GM12878 (cell line): ENCODE measurements around the gene SNRPA1. TPM values are rescaled to one million over a fixed set of nuclear protein-coding genes. Genes with fewer than 3 reads are reported as not detected.

Source experiments
- ATAC-seq: fragments of 200-7000 bp; cut with Tn5 transposase; 3 replicates; pipeline ENCODE4 v1.9.1; 2020; ENCODE audit warnings: mild to moderate bottlenecking, moderate library complexity
- BruUV-seq: library from RNA; stranded (reverse); fragments of 400-500 nt; replicated peaks from 2 replicates; lab custom pipeline; 2021; lab: Mats Ljungman, UMichigan
- CTCF ChIA-PET: fragments of 300-600 bp; sonication (Branson Sonifier 250); formaldehyde crosslinking; extraction: SDS; loops from one replicate; lab custom pipeline; 2021; ENCODE audit warnings: inconsistent platforms; lab: Yijun Ruan, JAX
- POLR2A ChIA-PET: fragments of 350-600 bp; formaldehyde crosslinking; extraction: SDS; loops from one replicate; lab custom pipeline; 2021; ENCODE audit warnings: inconsistent platforms; lab: Charles Lee
- RAD21 ChIA-PET: fragments of 300-600 bp; sonication (Branson Sonifier 250); formaldehyde crosslinking; loops from one replicate; lab custom pipeline; 2023; ENCODE audit warnings: antibody characterized with exemption; ENCODE audit not compliant: unreplicated experiment; lab: Charles Lee
- SMC1A ChIA-PET: fragments of 300-600 bp; sonication (Branson Sonifier 250); formaldehyde crosslinking; loops from one replicate; lab custom pipeline; 2023; ENCODE audit not compliant: unreplicated experiment, uncharacterized antibody; lab: Charles Lee
- DNase-seq: peaks from one replicate; pipeline ENCODE4 v3.0.0-alpha.2; 2011; ENCODE audit warnings: low read depth, low spot score
- FAIRE-seq: peaks from 3 replicates; lab custom pipeline; 2011; peaks lifted over from hg19 to GRCh38; lab: Jason Lieb, UNC
- H2AFZ ChIP-seq: 2 replicates; pipeline ENCODE4 v1.6.0; 2011; ENCODE audit warnings: low read depth, low read length, control low read depth; ENCODE audit not compliant: control insufficient read depth
- H3K27ac ChIP-seq: 2 replicates; pipeline ENCODE4 v1.5.1; 2011; ENCODE audit warnings: control low read depth; ENCODE audit not compliant: control insufficient read depth, insufficient read depth
- H3K27me3 ChIP-seq, 2 experiments: replicated peaks in 1 of 2; 2 replicates each; pipeline versions ENCODE4 v1.6.0 to v1.6.1; 2011; ENCODE audit warnings: low read length in 1 of 2; ENCODE audit not compliant: control insufficient read depth in 2 of 2, insufficient read depth in 2 of 2
- H3K36me3 ChIP-seq, 2 experiments: 2 replicates each; pipeline ENCODE4 v1.5.1; 2011; ENCODE audit warnings: low read length in 1 of 2; ENCODE audit not compliant: control insufficient read depth in 2 of 2, insufficient read depth in 2 of 2
- H3K4me1 ChIP-seq: 2 replicates; pipeline ENCODE4 v1.6.1; 2011; ENCODE audit warnings: mild to moderate bottlenecking, low read length, moderate library complexity, mixed read lengths; ENCODE audit not compliant: control insufficient read depth, insufficient read depth
- H3K4me2 ChIP-seq: 2 replicates; pipeline ENCODE4 v1.6.0; 2011; ENCODE audit warnings: control low read depth; ENCODE audit not compliant: control insufficient read depth, insufficient read depth
- H3K4me3 ChIP-seq: fragments of 200-600 bp; sonication (generic); 2 replicates; pipeline ENCODE4 v1.5.1; 2016
- H3K79me2 ChIP-seq: 2 replicates; pipeline ENCODE4 v1.6.0; 2011; ENCODE audit warnings: low read length; ENCODE audit not compliant: control insufficient read depth, insufficient read depth
- H3K9ac ChIP-seq: 2 replicates; pipeline ENCODE4 v1.8.0; 2011; ENCODE audit warnings: low read length, control low read depth, mixed read lengths; ENCODE audit not compliant: control insufficient read depth, insufficient read depth
- H3K9me3 ChIP-seq: replicated peaks from 3 replicates; pipeline ENCODE4 v1.5.1; 2011; ENCODE audit warnings: mild to moderate bottlenecking, low read length; ENCODE audit not compliant: control insufficient read depth, insufficient read depth
- H4K20me1 ChIP-seq: 2 replicates; pipeline ENCODE4 v1.6.0; 2011; ENCODE audit not compliant: control insufficient read depth, insufficient read depth
- E2F8 ChIP-seq: fragments of 450-650 bp; IDR thresholded peaks from 2 replicates; pipeline ENCODE4 v1.6.1; 2018; ENCODE audit warnings: mild to moderate bottlenecking, low read depth, moderate library complexity; ENCODE audit not compliant: partially characterized antibody
- IKZF1 ChIP-seq: fragments of 450-650 bp; conservative IDR thresholded peaks from 2 replicates; pipeline ENCODE4 v1.6.1; 2017; ENCODE audit warnings: antibody characterized with exemption, mild to moderate bottlenecking
- IKZF2 ChIP-seq, 2 experiments: fragments of 450-650 bp; IDR thresholded peaks; 2 replicates each; pipeline ENCODE4 v1.6.1; 2017; ENCODE audit warnings: mild to moderate bottlenecking in 2 of 2, moderate library complexity in 2 of 2
- POLR2AphosphoS5 ChIP-seq: IDR thresholded peaks from 2 replicates; pipeline ENCODE4 v1.6.1; 2011; ENCODE audit warnings: mild to moderate bottlenecking, low read length, inconsistent platforms
- POU2F2 ChIP-seq: IDR thresholded peaks from 3 replicates; pipeline ENCODE4 v1.6.1; 2011; ENCODE audit warnings: low read depth, mild to moderate bottlenecking, low read length, borderline replicate concordance
- RELA ChIP-seq: fragments of 450-650 bp; IDR thresholded peaks from 2 replicates; pipeline ENCODE4 v1.8.0; 2014; ENCODE audit warnings: borderline replicate concordance; ENCODE audit not compliant: partially characterized antibody
- SKIL ChIP-seq: fragments of 450-650 bp; IDR thresholded peaks from 2 replicates; pipeline ENCODE4 v1.6.1; 2017; ENCODE audit warnings: mild to moderate bottlenecking, low read depth, inconsistent platforms; ENCODE audit not compliant: poor library complexity, severe bottlenecking
- ZBED1 ChIP-seq: IDR thresholded peaks from 2 replicates; pipeline ENCODE4 v1.6.1; 2016; ENCODE audit warnings: borderline replicate concordance
- WGBS: methylation state at CpG from one replicate; pipeline ENCODE4 v1.1.6; 2016; ENCODE audit warnings: low lambda C conversion rate; ENCODE audit not compliant: insufficient replicate concordance, insufficient coverage; ENCODE audit errors: missing lambda C conversion rate; 5-methylcytosine and 5-hydroxymethylcytosine counted together
- in situ Hi-C: fragments of 300-500 bp; cut with MboI; formaldehyde crosslinking; loops from 9 replicates; pipeline ENCODE4 v1.14.3; 2018; ENCODE audit warnings: mixed read lengths
- intact Hi-C: fragments of 100-400 bp; cut with micrococcal nuclease; formaldehyde crosslinking; loops from one replicate; pipeline ENCODE4 v1.14.2; 2022; ENCODE audit not compliant: unreplicated experiment
- polyA plus RNA-seq, 11 experiments: library from polyadenylated mRNA; depleted of rRNA in 4 of 11; unstranded in 6 of 11; stranded (reverse) in 5 of 11; fragments of >200 nt; fragmentation: Nextera tagmentation in 4 of 11; fragmentation: Illumina TruSeq in 1 of 11; extraction: Ambion mirVana in 4 of 11; extraction: Trizol in 1 of 11; gene quantifications; 1 replicate in 1 of 11; 2 replicates in 10 of 11; pipeline versions ENCODE4 v1.2.1 to v1.2.3, GENCODE V29; 2011 to 2016; ENCODE audit warnings: inconsistent platforms in 2 of 11, missing spikeins in 2 of 11, low read depth in 1 of 11
- total RNA-seq, 4 experiments: library from RNA; depleted of rRNA in 3 of 4; stranded (reverse); fragments of >200 nt in 3 of 4; fragmentation: Illumina TruSeq in 1 of 4; extraction: Trizol in 1 of 4; gene quantifications; 2 replicates each; pipeline versions ENCODE4 v1.2.1 to v1.2.3, GENCODE V29; 2013 to 2021

SNRPA1 gene
- total and polyA plus RNA-seq, 10 of the 15 experiments (the other 5 are each of a cell fraction or from before 2014, with no cell fraction given): 59.9 to 267 (median 161) TPM

- ChIA-PET RAD21 (no interaction called here), POLR2A (no interaction called here), CTCF (interaction anchor here (0.8 kb wide), 1 partner anchor 314 kb away, joined by 3 read pairs; no protein-coding TSS in a partner anchor), SMC1A (no interaction called here)
- Histone ChIP-seq H4K20me1 (no peaks in the 10 kb centered on the region), H3K79me2 (no peaks in the 10 kb centered on the region), H3K4me1 (no peaks in the 10 kb centered on the region), H3K36me3 (no peaks in the 10 kb centered on the region), H3K4me3 (no peak overlapping the region), H3K4me2 (no peak overlapping the region), H3K9me3 (no peaks in the 10 kb centered on the region), H3K9ac (no peak overlapping the region), H2AFZ (no peak overlapping the region), H3K27me3 (peaks cover 0 to 5% of the 10 kb centered on the region in 2 experiments), H3K27ac (no peak overlapping the region)
- DNase-seq (no peak), FAIRE-seq (no peak), ATAC-seq (no peak)
- BruUV-seq: no TSS peak
- WGBS: 34% methylated on average over 8 of the region's 8 CpGs
- no peak for TF ChIP-seq IKZF1
- in situ Hi-C loops: no loop called here
- intact Hi-C loops: no loop called here
Measured at GRCh38 chr15:101326026-101326315, 30.9 kb upstream of the SNRPA1 start.

- intact Hi-C loops: no loop called here
- no peak for ATAC-seq
- TF ChIP-seq SKIL (no peak), ZBED1 (no peak), IKZF2 (IDR thresholded peaks at IDR 0.05) (no peak), POLR2AphosphoS5 (no peak), E2F8 (no peak), POU2F2 (no peak), RELA (no peak)
Measured at GRCh38 chr15:101325263-101326025, 30.4 kb upstream of the SNRPA1 start.

More at GRCh38 chr15:101325263-101326025, 30.4 kb upstream of the SNRPA1 start:
- no peaks in the 10 kb centered on the region for H3K79me2 ChIP-seq
- in situ Hi-C loops: no loop called here
- POLR2A ChIA-PET: no interaction called here
- no TSS peak for BruUV-seq
- FAIRE-seq (no peak), DNase-seq (no peak)
- RAD21 ChIA-PET: no interaction called here
- H3K4me1 ChIP-seq: no peaks in the 10 kb centered on the region
- no peaks in the 10 kb centered on the region for H4K20me1 ChIP-seq
- SMC1A ChIA-PET: no interaction called here
- no peak overlapping the region for H3K27ac ChIP-seq
- no peak overlapping the region for H2AFZ ChIP-seq
- WGBS: 27% methylated on average over 14 of the region's 19 CpGs
- CTCF ChIA-PET: interaction anchor here (0.8 kb wide), 1 partner anchor 315 kb away, joined by 3 read pairs; no protein-coding TSS in a partner anchor
- H3K27me3 ChIP-seq: peaks cover 0 to 5% of the 10 kb centered on the region in 2 experiments
- H3K36me3 ChIP-seq: no peaks in the 10 kb centered on the region
- no peak overlapping the region for H3K4me3 ChIP-seq
- no peaks in the 10 kb centered on the region for H3K9me3 ChIP-seq
- no peak overlapping the region for H3K4me2 ChIP-seq
- H3K9ac ChIP-seq: no peak overlapping the region
